HG03103 (cell line): ENCODE data around the gene RASSF8.

Experiments used
- ATAC-seq: cut with Tn5 transposase; IDR thresholded peaks from one replicate; pipeline ENCODE4 v1.9.1; 2021; ENCODE audit warnings: low read depth; ENCODE audit not compliant: unreplicated experiment

Gene RASSF8

DNA sequence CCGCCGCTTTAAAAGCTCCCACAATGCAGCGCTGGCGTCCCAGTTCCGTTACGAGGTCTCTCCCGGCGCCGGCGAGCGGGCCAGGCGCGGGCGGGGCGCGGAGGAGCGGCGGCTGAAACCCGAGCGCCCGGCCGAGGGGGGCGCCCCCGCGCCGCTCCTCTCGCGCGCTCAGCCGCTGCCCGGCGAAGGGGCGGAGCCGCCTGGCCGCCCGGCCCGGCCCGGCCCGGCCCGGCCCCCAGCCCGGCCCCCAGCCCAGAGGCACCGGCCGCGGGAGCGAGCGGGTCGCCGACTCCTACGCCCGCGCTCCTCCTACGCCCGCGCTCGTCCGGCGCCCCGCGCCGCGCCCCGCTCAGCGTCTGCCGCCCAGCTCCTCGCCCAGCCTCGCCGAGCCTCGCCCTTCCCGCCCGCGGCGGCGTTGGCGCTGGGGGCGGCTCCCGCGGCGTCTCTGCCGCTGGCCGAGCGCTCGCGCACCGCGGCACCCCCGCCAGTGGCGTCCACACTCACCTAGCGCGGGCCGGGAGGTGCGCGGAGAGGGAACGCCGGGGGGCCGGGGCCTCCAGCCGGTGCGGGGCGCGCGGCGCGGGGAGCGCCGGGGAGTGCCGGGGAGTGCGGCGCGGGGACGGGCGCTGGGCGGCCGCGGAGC is at the start of gene RASSF8:
TSS of gene RASSF8 (plus strand) at position 255 of the 643 bp plus-strand sequence. CDS start 96,662 bp downstream, outside the sequence.
- ATAC-seq, result peak; percentile 80

DNA sequence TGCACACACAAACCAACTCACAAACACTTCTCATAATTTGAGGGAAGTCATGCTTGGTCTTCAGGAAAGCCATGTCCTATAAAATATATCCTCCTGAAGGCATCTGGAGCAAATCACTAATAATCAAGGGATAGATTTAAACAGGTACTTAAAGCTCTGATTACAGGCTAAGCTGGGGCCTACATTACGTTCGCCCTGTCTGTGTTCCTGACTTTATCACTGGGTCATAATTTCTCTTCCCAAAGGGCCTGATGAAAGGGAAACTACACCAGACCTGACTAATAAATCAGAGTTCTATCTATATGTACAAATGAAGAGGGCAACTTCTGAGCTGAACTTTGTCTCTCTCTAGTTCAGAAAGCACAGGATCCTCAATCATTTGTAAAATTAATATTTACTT is 43.9 kb upstream of the RASSF8 start:
- no peak for ATAC-seq

DNA sequence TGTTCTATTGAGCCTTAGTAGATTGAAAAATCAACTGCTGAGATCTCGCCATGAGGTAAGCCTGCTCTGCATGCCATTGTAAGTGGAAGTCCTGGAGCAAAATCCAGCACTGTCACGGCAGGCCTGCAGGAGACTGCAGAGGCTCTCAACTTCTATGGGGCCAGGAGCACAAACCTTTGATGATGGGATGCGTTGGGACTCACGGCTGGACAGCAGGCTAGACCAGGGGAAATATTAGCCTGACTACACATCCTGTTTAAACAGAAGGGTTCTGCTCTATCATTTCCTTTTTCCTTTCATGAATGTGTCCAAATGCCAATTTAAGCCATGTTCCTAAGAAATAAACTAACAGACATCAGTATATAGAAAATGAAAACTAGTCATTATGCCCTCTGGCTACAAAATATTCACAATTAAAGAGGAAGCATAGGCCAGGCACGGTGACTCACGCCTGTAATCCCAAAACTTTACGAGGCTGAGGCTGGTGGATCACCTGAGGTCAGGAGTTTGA is 33.9 kb upstream of the RASSF8 start:
- no peak for ATAC-seq

- no peak for ATAC-seq
These were observed 33.4 kb upstream of the RASSF8 start for GRCh38 chr12:25925064-25925463.

DNA sequence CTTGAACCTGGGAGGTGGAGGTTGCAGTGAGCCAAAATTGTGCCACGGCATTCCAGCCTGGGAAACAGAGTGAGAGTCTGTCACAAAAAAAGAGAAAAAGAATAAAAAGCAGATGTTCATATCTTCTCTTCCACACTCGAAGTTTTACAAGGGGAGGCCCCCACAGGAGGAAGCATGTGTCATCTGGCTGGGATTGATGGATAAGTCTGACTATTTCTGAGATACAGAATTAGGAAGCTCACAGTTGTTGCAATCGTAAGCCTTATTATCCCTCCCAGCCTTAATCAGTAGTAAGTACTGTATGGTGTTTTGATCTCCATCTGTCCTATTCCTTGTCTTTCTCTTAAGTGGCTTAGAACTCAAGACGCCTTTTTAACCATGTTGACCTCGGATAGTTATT is 31.9 kb upstream of the RASSF8 start:
- no peak for ATAC-seq

GRCh38 chr12:25929142-25929541 is 29.3 kb upstream of the RASSF8 start:
- ATAC-seq, result no peak

DNA sequence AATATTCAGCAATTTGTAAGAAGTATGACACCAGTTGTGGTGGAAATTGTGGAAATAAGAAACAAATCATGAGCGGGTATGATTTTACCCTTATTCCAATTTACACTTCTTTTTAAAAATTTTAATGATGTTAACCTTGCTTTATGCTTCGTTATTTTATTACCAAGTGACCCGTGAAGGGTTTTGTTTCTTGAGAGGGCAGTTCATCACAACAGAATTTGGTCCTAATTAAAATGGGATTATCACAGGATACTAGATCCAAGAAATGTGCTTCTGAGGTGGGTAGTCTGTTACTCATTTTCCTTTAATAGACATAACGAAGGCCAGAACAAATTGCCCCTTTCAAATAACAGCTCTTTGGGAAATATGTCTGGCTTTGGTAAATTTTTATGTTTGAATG is 25.5 kb upstream of the RASSF8 start:
- ATAC-seq, result no peak

GRCh38 chr12:25934456-25934855 is 24.0 kb upstream of the RASSF8 start:
- no peak for ATAC-seq

DNA sequence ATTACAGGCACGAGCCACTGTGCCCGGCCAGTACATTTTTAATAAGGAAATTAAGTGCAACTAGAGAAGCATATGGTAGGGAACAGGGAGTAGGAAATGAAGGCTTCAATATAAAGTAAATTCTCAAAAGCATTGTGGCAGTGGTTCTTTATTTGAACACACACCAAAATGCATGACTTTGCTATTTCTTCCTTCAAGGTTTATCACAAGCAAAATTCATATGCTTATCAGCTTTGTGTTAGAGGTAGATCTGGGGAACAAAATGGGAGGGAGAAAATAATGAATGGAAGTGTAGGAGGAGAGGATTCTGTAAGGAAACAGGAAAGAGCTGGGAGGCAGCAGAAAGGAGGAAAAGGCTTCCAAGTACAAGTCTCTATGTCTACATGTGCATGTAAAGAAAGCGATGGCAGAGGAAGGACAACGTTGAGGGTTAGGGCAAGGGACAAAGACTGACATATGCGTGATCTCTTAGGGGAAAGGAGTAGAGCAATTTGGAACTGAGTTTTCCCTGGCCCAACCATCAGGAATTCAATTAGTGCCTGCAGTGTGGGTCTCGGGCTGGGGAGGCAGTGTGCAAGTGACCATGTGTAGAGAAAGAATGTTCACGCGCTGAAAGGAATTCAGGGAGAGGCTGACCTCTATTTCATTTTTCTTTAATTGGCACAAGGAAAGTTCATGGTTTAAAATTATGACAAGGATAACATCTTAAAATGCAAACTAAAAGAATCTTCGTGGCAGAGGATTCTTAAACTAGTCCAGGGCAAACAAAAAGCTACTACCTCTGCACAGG is 22.9 kb upstream of the RASSF8 start:
- ATAC-seq, result no peak

- ATAC-seq, result no peak
These were observed 21.4 kb upstream of the RASSF8 start for GRCh38 chr12:25937096-25937495.

- ATAC-seq, result no peak
These were observed 19.9 kb upstream of the RASSF8 start for GRCh38 chr12:25938581-25938980.

DNA sequence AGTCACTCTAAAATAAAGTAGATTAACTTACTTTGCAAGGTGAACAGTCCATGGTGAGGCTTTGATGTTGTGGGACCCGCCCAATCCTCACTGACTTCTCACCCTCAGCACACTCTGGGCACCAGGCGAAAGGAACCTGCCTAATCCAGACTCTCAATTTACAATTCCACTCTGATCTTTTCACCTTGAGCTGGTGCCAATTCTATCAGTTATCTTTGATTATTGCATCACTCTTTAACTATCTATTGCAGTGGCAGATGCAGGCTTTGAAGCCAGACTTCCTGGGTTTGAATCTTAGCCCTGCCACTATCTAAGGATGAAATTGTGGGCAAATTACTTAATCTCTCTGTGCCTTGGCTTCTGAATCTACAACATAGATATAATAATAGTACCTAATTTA is 18.9 kb upstream of the RASSF8 start:
- ATAC-seq, result no peak

- ATAC-seq, result no peak
These were observed 17.6 kb upstream of the RASSF8 start for GRCh38 chr12:25940886-25941285.

GRCh38 chr12:25942709-25943108 is 15.8 kb upstream of the RASSF8 start:
- no peak for ATAC-seq

- no peak for ATAC-seq
These were observed 14.5 kb upstream of the RASSF8 start for GRCh38 chr12:25943940-25944339.

DNA sequence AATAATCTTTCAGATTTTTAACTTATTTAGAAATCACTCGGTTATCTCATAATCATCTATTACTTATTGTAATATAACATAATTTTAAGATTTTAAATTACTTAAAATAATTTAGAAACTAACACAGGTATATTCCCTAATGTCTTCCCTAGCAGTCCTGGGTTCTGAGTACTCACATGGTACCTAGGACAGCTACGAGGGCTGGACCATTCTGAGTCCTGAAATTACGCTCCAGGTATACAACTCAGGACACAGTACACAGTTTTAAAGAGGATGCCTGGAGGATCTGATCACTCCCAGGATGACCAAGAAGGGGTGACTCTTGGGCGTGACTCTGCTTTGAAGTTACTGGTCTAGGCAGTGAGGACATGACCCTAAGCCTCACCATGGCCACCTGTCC is 9.1 kb upstream of the RASSF8 start:
- ATAC-seq, result no peak

- no peak for ATAC-seq
These were observed 8.0 kb upstream of the RASSF8 start for GRCh38 chr12:25950329-25951115.

DNA sequence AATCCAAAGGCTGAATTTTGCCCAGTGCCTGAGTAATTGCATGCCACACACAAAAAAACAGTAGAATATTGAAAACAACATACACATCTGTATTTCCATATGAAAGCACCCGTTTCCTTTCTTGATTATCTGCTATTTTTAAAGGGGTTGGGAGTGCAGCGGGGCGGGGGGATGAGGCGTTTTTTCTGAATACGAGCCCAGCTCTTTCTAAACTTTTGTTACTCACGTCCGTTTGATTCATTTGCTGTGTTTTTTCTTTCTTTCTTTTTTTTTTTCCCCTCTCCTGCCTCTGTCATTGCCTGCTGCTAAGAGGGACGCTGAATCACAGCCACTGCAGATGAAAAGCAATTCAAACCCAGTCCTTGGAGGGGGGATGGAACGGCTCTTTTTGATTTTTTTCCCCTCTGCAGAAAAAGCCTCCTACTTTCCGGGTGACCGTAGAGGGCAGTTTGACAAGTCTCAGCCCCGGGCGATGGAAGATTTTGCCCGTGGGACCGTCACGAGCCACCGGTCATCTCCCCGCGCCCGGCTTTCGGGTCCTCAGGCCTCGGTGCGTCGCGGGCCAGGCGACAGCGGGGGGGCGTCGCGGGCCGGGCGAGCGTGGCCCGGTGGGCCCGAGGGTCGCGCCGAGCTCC is 572 bp upstream of the RASSF8 start:
- peak; percentile 9 for ATAC-seq

DNA sequence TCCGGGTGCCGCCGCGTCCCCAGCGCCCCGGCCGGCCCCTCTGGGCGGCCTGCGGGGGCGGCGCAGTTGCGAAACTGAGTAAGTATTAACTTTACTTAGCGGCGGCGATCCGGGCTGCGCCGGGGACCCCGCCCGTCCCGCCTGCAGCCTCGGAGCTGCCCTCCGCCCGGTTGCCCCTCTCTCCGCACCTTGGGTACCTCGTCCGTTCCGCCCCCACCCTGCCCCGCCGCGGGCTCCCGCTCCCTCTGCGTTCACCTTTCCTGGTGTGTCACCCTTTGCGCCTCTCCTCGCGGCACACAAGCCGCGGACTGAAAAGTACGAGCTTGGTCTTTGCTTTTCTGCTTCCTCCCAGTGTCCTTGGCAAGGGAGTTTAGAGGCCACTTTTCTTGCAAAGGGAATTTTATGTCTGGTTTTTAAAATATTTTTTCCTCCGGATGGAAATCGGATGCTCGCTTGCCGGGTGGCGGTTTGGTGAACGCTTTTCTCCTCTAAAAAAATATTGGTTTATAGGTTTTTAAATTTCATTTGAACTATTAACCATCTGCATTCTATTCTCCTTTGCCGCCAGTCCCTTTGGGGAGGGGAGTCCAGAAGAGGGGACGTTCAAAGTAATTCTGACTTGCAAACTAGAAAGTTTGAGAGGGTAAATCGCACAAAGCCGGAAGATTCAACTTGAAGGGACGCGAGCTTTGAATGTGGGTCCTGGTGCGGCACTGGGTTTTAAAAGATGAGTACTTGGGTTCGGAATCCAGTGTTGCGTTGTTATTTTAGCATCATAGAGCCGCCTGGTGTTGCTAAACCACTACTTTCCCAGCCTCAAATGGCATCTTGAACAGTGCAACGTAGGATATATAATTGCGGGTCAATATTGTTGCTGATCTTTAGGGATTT is 834 bp downstream of the RASSF8 start:
- ATAC-seq, result no peak

DNA sequence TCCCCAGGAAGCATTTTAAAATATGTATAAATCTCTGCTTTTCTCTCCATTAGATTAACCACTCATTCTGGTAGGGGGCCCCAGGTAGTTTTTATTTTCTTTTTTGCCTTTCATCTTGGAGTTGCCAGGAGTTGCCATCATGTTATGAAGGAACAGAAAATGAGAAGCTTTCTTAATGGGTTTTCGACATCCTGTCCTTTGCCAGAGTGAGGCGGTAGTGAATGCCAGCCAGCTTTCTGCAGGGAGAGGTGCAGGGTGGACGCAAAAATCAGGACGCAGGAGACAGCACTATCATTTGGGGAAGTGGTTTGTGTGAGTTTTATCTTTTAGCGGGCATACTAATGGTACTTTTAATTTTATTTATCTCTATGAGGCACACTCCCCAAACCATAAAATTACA is 1.7 kb downstream of the RASSF8 start:
- ATAC-seq, result no peak
